GM19351 (cell line): ENCODE results near the gene GPR162.

ENCODE experiments used
- ATAC-seq: cut with Tn5 transposase; IDR thresholded peaks from one replicate; pipeline ENCODE4 v1.9.1; 2021; ENCODE audit warnings: mild to moderate bottlenecking, moderate library complexity; ENCODE audit not compliant: unreplicated experiment

GPR162 gene, protein sequence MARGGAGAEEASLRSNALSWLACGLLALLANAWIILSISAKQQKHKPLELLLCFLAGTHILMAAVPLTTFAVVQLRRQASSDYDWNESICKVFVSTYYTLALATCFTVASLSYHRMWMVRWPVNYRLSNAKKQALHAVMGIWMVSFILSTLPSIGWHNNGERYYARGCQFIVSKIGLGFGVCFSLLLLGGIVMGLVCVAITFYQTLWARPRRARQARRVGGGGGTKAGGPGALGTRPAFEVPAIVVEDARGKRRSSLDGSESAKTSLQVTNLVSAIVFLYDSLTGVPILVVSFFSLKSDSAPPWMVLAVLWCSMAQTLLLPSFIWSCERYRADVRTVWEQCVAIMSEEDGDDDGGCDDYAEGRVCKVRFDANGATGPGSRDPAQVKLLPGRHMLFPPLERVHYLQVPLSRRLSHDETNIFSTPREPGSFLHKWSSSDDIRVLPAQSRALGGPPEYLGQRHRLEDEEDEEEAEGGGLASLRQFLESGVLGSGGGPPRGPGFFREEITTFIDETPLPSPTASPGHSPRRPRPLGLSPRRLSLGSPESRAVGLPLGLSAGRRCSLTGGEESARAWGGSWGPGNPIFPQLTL

DNA sequence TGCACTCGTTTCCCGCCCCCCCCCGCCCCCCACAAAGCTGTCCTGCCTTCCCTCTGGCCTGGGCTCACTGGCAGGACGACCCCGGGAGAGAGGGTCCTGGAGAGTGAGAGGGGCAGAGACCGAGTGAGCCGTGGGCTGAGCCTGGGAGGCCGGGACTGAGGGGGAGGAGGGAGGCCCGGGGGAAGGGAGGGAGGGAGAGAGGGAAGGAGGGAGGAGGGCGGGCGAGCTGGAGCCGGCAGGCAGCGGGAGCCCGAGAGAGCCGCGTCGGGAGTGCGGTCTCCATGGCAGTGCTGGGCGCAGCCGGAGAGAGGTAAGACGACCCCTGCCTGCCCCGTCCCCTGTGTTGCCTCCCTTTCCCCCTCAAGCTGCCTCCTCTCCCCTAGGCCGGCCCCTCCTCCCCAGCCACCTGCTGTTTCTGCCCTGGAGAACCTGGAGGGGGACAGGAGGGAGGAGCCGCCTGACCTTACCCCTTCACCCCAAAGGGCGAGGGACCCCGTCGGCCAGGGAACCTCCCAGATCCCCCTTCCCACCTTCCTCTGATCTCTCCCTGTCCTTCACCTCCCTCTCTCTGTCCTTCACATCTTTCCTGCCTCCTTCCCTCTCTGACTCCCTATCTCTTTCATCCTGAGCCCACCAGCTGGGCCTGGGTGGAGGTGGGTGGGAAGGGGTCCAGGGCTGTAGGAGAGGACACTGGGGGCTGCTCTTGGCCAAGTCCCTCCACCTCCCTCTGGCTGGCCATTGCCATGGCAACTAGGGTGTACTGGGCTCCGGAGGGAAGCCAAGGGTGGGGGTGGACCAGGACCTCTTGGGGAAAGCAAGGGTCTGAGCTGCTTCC is at the start of gene GPR162:
Gene GPR162 (plus strand): TSS at position 231 of the 835 bp plus-strand sequence. CDS start 2,078 bp downstream, outside the sequence.
- no peak for ATAC-seq

GRCh38 chr12:6772331-6772695 is 49.3 kb upstream of the GPR162 start, which contains the start of gene LAG3:
Gene LAG3, plus strand, starts transcription at chr12:6772520. Its CDS starts 333 bp downstream, at chr12:6772853.
- no peak for ATAC-seq

GRCh38 chr12:6772726-6773589 is 48.7 kb upstream of the GPR162 start:
- no peak for ATAC-seq

GRCh38 chr12:6773590-6774351 is 47.9 kb upstream of the GPR162 start:
- ATAC-seq = no peak

DNA sequence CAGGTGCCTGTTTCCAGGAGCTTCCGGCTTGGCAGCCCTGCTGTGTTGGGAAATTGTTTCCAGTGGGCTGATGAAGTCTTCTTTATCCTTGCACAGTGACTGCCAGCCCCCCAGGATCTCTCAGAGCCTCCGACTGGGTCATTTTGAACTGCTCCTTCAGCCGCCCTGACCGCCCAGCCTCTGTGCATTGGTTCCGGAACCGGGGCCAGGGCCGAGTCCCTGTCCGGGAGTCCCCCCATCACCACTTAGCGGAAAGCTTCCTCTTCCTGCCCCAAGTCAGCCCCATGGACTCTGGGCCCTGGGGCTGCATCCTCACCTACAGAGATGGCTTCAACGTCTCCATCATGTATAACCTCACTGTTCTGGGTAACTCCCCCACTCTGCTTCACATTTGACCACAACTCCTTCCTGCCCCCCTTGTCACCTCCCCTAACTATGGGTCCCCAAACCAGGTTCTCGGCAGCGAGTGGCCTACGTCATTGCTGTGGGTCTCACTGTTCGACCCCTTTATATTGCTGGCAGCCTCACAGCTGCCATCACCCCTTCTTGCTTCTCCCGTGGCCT is 47.0 kb upstream of the GPR162 start:
- ATAC-seq = no peak

GRCh38 chr12:6775185-6776174 is 46.1 kb upstream of the GPR162 start:
- ATAC-seq = no peak

DNA sequence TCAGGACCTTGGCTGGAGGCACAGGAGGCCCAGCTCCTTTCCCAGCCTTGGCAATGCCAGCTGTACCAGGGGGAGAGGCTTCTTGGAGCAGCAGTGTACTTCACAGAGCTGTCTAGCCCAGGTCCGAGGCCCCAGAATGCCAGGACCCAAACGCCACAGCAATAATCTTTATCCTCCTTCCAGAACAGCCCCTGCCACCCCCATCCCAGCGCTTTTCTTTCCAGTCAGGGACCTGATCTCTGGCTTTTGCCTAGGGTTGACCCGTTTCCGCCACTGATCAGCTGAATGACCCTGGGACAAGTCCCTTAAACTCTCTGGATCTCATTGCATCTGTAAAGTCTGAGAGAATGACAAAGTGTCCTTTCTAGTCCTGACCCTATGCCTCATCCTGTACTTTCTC is 44.2 kb upstream of the GPR162 start:
- ATAC-seq = no peak

- ATAC-seq = no peak
Observed at GRCh38 chr12:6778217-6778573, 43.4 kb upstream of the GPR162 start.

DNA sequence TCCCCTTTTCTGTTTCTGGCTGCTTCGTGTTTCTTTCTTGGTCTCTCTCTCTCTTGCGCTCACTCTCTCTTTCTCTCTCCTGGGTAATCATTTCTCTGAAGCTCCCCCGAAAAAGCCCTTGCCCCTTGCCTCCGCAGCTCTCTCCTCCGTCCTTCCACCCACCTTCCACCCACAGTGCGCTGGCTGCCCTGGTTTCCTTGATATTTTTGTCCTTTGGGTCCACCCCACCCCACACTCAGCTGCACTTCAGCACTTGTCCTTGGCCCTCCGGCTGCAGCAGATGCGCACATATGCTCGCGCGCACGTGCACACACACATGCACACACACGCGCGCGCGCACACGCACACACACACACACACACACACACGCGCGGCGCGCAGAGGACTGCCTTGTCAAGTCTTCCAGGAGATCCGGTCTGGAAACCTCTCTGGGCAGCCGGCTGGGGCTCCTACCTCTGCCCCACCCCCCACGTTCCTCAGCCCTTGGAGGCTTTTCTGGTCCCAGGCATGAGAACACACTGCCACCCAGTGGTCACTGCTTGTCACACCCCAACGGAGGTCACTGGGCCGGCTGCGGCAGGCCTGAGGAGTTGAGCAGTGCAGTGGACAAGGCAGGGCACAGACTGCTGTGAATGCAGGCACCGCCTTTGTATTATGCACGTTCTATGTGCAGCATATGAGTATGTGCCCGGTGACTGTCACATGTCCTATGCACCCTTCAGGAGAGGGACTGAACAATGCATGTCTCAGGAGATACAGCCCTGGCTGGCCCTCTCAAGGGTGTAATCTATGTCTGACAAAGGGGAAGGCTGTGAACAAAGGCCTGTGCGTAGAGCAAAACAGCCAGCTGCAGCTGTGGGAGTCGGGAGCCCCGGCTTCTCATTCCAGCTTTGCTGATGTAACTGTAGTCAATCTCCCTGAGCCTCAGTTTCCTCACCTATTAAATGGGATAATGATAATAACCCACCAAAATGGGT is 42.8 kb upstream of the GPR162 start:
- peak; percentile 85 for ATAC-seq

GRCh38 chr12:6779708-6780432 is 41.8 kb upstream of the GPR162 start:
- ATAC-seq = no peak

DNA sequence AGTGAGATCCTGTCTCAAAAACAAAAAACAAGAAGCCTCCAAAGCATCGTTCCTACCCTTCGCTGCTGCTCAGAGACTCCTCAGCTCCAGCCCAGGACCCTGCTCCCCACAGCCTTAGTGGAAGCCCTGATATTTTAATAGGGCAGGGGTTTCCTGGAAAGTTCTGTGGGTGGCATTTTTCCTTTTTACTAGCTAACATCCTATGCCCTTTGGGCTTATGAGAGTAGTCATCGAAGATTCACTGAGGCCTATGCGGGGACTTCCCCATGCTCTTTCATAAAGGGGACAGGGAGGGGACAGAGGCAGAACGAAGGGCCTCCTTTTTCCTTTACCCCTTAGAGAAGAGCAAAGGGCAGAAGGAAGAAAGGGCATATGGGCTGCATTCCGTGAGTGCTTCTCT is 41.0 kb upstream of the GPR162 start:
- ATAC-seq = no peak

- ATAC-seq = no peak
Observed at GRCh38 chr12:6782119-6782518, 39.5 kb upstream of the GPR162 start.

- ATAC-seq = no peak
Observed at GRCh38 chr12:6782850-6783566, 38.6 kb upstream of the GPR162 start.

DNA sequence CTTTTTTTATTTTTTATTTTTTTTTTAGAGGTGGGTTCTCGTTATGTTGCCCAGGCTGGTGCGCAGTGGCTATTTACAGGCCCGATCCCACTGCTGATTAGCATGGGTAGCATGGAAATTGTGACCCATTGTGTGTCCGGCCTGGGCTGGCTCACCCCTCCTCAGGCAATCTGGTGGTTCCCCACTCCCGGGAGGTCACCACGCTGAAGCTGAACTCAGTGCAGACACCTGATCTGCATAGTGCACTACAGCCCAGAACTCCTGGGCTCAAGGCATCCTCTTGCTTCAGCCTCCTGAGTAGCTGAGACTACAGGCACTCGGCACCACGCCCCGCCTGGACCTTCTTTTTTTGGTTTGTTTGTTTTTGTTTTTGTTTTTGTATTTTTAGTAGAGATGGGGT is 37.8 kb upstream of the GPR162 start:
- ATAC-seq = no peak

GRCh38 chr12:6784296-6784695 is 37.3 kb upstream of the GPR162 start:
- ATAC-seq = no peak

DNA sequence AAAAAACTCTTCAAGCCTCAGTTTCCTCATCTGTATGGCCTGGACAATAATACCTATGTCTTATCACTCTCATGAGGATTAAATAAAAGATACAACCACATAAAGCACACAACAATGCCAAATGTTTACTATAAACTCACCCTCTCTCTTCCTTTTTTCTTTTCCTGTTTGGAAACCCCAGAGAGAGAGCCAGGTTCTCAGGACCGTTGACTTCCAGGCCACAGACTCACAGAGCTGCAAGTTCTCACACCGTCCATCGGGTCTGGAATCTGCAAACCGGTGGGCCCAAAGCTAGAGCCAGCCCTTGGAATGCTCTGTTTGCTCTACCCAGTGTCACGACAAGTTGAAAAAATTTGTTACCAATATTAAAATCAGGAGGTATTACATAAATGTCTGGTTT is 36.9 kb upstream of the GPR162 start:
- no peak for ATAC-seq
